ENCODE measurements around the gene RPS6KA3.

DNA sequence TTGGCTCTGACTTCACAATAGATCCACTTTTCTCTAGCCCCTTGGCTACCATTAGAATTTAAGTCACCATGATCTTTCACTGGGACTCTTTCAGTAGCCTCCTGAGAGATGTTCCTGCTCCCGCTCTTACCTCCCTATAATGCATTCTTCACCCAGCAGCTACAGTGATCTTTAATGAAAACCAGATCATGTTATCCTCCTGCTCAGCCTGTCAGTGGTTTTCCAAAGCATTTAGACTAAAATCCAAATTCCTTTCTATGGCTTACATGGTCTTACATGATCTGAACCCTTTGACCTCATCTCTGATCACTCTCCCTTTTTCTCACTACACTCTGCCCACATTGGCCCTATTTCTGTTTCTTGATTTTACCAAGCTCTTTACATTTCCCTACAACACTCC is 18.3 kb upstream of the RPS6KA3 start:
- TF ChIP-seq CTCF (IDR thresholded peaks at IDR 0.05) = no peak
- no peak for TF ChIP-seq POLR2A (IDR thresholded peaks at IDR 0.05)

Data from thyroid gland (tissue), 4 donors.